Natural killer cell (primary cell): ENCODE data around the gene TRHDE. TPM values are rescaled to one million over a fixed set of nuclear protein-coding genes. Genes with fewer than 3 reads are reported as not detected.

Source experiments
- ATAC-seq, 3 donors: fragments of 150-1000 bp in 2 of 3; fragments of 200-7000 bp in 1 of 3; cut with Tn5 transposase; 1 replicate in 1 of 3; 2 replicates in 2 of 3; pipeline ENCODE4 v1.10.0; 2021; ENCODE audit warnings: mild to moderate bottlenecking in 2 of 3, moderate library complexity in 2 of 3
- DNase-seq, 2 donors: peaks; one replicate each; pipeline versions ENCODE4 v3.0.0 to v3.0.0-alpha.2; 2013 to 2021; ENCODE audit warnings: mixed read lengths in 1 of 2
- H3K27ac ChIP-seq: one replicate; pipeline ENCODE4 v1.5.1; 2013; ENCODE audit warnings: mild to moderate bottlenecking, low read length
- H3K27me3 ChIP-seq: one replicate; pipeline ENCODE4 v1.6.1; 2013; ENCODE audit warnings: low read length; ENCODE audit not compliant: control insufficient read depth, insufficient read depth
- H3K36me3 ChIP-seq: one replicate; pipeline ENCODE4 v1.6.1; 2013; ENCODE audit warnings: low read length; ENCODE audit not compliant: control insufficient read depth, insufficient read depth
- H3K4me1 ChIP-seq: one replicate; pipeline ENCODE4 v1.6.1; 2013; ENCODE audit warnings: low read length; ENCODE audit not compliant: control insufficient read depth, insufficient read depth
- H3K4me3 ChIP-seq: one replicate; pipeline ENCODE4 v1.5.1; 2013; ENCODE audit warnings: low read length
- H3K9me3 ChIP-seq: one replicate; pipeline ENCODE4 v1.6.1; 2013; ENCODE audit warnings: low read length; ENCODE audit not compliant: control insufficient read depth, insufficient read depth
- H3K27ac Mint-ChIP-seq, 2 donors: one replicate each; pipeline ENCODE4 v1.8.0; 2022; ENCODE audit warnings: mild to moderate bottlenecking in 2 of 2, mixed read lengths in 2 of 2, moderate library complexity in 1 of 2
- H3K27me3 Mint-ChIP-seq, 2 donors: one replicate each; pipeline ENCODE4 v1.8.0; 2022; ENCODE audit warnings: low read depth in 2 of 2, mixed read lengths in 2 of 2
- H3K36me3 Mint-ChIP-seq: one replicate; pipeline ENCODE4 v1.8.0; 2022; ENCODE audit warnings: mixed read lengths
- H3K4me1 Mint-ChIP-seq, 2 donors: one replicate each; pipeline ENCODE4 v1.8.0; 2022; ENCODE audit warnings: mixed read lengths in 2 of 2
- H3K4me3 Mint-ChIP-seq: one replicate; pipeline ENCODE4 v1.8.0; 2022; ENCODE audit warnings: mild to moderate bottlenecking, moderate library complexity, mixed read lengths
- H3K9me3 Mint-ChIP-seq, 2 donors: one replicate each; pipeline ENCODE4 v1.8.0; 2022; ENCODE audit warnings: mixed read lengths in 2 of 2
- WGBS: methylation state at CpG from one replicate; pipeline ENCODE4 v1.1.7; 2013; ENCODE audit warnings: missing lambda C conversion rate; ENCODE audit not compliant: insufficient coverage; 5-methylcytosine and 5-hydroxymethylcytosine counted together
- intact Hi-C: fragments of 100-400 bp; cut with micrococcal nuclease; formaldehyde crosslinking; loops from one replicate; pipeline ENCODE4 v1.14.2; 2022
- total RNA-seq, 4 donors: library from RNA; stranded (reverse); fragments of 120-200 nt in 1 of 4; gene quantifications; one replicate each; pipeline versions ENCODE4 v1.2.3 to v1.2.4, GENCODE V29; 2013 to 2022
- TF ChIP-seq, protein P1 (sequence below): fragments of 200-600 bp; IDR thresholded peaks from one replicate; pipeline ENCODE4 v1.8.0; 2022; ENCODE audit warnings: antibody characterized with exemption

Gene TRHDE
- total RNA-seq, 3 donors from 2014 or later (not counting 1 experiment from before 2014, with no cell fraction given) = 0.33 TPM; not detected in 2

DNA sequence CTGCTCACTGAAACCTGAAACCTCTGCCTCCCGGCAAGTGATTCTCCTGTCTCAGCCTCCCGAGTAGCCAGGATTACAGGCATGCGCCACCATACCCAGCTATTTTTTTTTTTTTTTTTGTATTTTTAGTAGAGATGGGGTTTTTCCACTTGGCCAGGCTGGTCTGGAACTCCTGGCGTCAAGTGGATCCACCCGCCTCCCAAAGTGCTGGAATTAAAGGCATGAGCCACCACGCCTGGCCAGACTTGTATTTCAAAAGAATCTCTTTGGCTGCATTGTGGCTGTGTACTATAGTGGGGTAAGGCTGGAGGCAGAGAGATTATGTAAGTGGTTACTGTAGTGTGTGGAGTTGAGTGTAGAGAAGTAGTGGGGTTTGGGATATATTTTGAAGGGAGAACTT lies 35.1 kb downstream of the TRHDE start:
- no peaks in the 10 kb centered on the region for H3K27me3 ChIP-seq
- no peaks in the 10 kb centered on the region for H3K9me3 ChIP-seq
- no peaks in the 10 kb centered on the region for H3K27me3 Mint-ChIP-seq
- intact Hi-C loops = no loop called here
- H3K4me1 Mint-ChIP-seq = no peaks in the 10 kb centered on the region
- H3K27ac Mint-ChIP-seq = no peak overlapping the region
- H3K4me1 ChIP-seq = no peaks in the 10 kb centered on the region
- TF ChIP-seq, protein P1, sequence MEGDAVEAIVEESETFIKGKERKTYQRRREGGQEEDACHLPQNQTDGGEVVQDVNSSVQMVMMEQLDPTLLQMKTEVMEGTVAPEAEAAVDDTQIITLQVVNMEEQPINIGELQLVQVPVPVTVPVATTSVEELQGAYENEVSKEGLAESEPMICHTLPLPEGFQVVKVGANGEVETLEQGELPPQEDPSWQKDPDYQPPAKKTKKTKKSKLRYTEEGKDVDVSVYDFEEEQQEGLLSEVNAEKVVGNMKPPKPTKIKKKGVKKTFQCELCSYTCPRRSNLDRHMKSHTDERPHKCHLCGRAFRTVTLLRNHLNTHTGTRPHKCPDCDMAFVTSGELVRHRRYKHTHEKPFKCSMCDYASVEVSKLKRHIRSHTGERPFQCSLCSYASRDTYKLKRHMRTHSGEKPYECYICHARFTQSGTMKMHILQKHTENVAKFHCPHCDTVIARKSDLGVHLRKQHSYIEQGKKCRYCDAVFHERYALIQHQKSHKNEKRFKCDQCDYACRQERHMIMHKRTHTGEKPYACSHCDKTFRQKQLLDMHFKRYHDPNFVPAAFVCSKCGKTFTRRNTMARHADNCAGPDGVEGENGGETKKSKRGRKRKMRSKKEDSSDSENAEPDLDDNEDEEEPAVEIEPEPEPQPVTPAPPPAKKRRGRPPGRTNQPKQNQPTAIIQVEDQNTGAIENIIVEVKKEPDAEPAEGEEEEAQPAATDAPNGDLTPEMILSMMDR = no peak
- DNase-seq (no peak), ATAC-seq (no peak)
- H3K4me3 ChIP-seq = no peak overlapping the region
- H3K27ac ChIP-seq = no peak overlapping the region
- H3K36me3 Mint-ChIP-seq = no peaks in the 10 kb centered on the region
- WGBS = 95% methylated on average over 6 of the region's 6 CpGs
- H3K36me3 ChIP-seq = no peaks in the 10 kb centered on the region
- no peak overlapping the region for H3K4me3 Mint-ChIP-seq
- H3K9me3 Mint-ChIP-seq = peaks cover 8 to 9% of the 10 kb centered on the region in 2 donors

DNA sequence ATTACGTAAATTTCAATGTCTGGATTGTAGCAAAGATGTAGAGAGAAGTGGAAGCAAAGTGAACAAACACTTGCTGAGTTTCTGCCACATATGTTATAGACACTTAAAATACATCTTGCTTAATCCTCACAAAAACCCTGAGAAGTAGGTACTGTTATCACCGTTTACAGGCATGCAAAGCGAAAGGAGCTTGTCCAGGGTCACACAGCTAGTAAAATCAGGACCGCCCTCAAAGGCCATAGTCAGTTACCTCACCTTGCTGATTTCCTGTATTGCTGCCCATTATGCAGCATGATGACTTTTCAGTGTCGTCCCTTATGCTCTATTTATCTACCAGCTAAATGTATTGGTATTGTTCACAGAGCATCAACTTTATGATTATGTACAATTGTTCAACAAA lies 39.8 kb downstream of the TRHDE start:
- no peaks in the 10 kb centered on the region for H3K4me1 Mint-ChIP-seq
- DNase-seq (no peak), ATAC-seq (no peak)
- Histone ChIP-seq H3K36me3 (no peaks in the 10 kb centered on the region), H3K4me1 (no peaks in the 10 kb centered on the region), H3K4me3 (no peak overlapping the region), H3K9me3 (no peaks in the 10 kb centered on the region), H3K27me3 (no peaks in the 10 kb centered on the region), H3K27ac (no peak overlapping the region)
- H3K9me3 Mint-ChIP-seq = peaks cover 3 to 6% of the 10 kb centered on the region in 2 donors
- TF ChIP-seq, protein P1 = no peak
- H3K4me3 Mint-ChIP-seq = no peak overlapping the region
- no peaks in the 10 kb centered on the region for H3K36me3 Mint-ChIP-seq
- 93% methylated on average over 3 of the region's 5 CpGs for WGBS
- H3K27me3 Mint-ChIP-seq = no peaks in the 10 kb centered on the region
- intact Hi-C loops = no loop called here
- no peak overlapping the region for H3K27ac Mint-ChIP-seq

- Histone ChIP-seq H3K4me1 (no peaks in the 10 kb centered on the region), H3K36me3 (no peaks in the 10 kb centered on the region), H3K27me3 (no peaks in the 10 kb centered on the region), H3K9me3 (no peaks in the 10 kb centered on the region), H3K4me3 (no peak overlapping the region), H3K27ac (no peak overlapping the region)
- Mint-ChIP-seq H3K4me1 (no peaks in the 10 kb centered on the region), H3K27me3 (no peaks in the 10 kb centered on the region), H3K9me3 (peaks cover 7 to 12% of the 10 kb centered on the region in 2 donors), H3K27ac (no peak overlapping the region), H3K4me3 (no peak overlapping the region), H3K36me3 (no peaks in the 10 kb centered on the region)
- TF ChIP-seq, protein P1 = no peak
- intact Hi-C loops = no loop called here
- WGBS = 93% methylated on average over 2 of the region's 2 CpGs
- no peak for DNase-seq
- ATAC-seq = no peak
Measured at GRCh38 chr12:72313806-72314205, 41.6 kb downstream of the TRHDE start.

GRCh38 chr12:72315858-72316257 lies 43.7 kb downstream of the TRHDE start:
- H3K36me3 ChIP-seq = no peaks in the 10 kb centered on the region
- ATAC-seq (no peak), DNase-seq (no peak)
- H3K36me3 Mint-ChIP-seq = no peaks in the 10 kb centered on the region
- intact Hi-C loops = no loop called here
- peaks cover 4 to 13% of the 10 kb centered on the region in 2 donors for H3K9me3 Mint-ChIP-seq
- no peaks in the 10 kb centered on the region for H3K27me3 ChIP-seq
- 100% methylated on average over 3 of the region's 3 CpGs for WGBS
- H3K27me3 Mint-ChIP-seq = no peaks in the 10 kb centered on the region
- TF ChIP-seq, protein P1 = no peak
- no peak overlapping the region for H3K27ac ChIP-seq
- H3K4me1 Mint-ChIP-seq = no peaks in the 10 kb centered on the region
- no peaks in the 10 kb centered on the region for H3K4me1 ChIP-seq
- H3K4me3 Mint-ChIP-seq = no peak overlapping the region
- no peak overlapping the region for H3K4me3 ChIP-seq
- H3K27ac Mint-ChIP-seq = no peak overlapping the region
- no peaks in the 10 kb centered on the region for H3K9me3 ChIP-seq
